Colonic mucosa (tissue), 4 donors: ENCODE measurements around the gene ZSCAN23. TPM values are rescaled to one million over a fixed set of nuclear protein-coding genes. Genes with fewer than 3 reads are reported as not detected.
"Not testable (repeated sequence)": the region's sequence is repeated elsewhere in the genome, so short reads cannot be mapped to it uniquely, and the experiment has no call there.

Source experiments
- DNase-seq: peaks from one replicate; pipeline ENCODE4 v3.0.0-alpha.2; 2020
- H3K27ac ChIP-seq: fragments of 200-600 bp; one replicate; pipeline ENCODE4 v1.8.0; 2021
- H3K27me3 ChIP-seq: fragments of 200-600 bp; one replicate; pipeline ENCODE4 v1.8.0; 2021
- H3K36me3 ChIP-seq: fragments of 200-600 bp; one replicate; pipeline ENCODE4 v1.8.0; 2021
- H3K4me1 ChIP-seq: fragments of 200-600 bp; one replicate; pipeline ENCODE4 v1.8.0; 2021; ENCODE audit warnings: mild to moderate bottlenecking
- H3K4me3 ChIP-seq: fragments of 200-600 bp; one replicate; pipeline ENCODE4 v1.8.0; 2021
- H3K9ac ChIP-seq, 2 donors: one replicate each; pipeline ENCODE4 v1.7.0; 2013; ENCODE audit warnings: control low read depth in 2 of 2, low read depth in 2 of 2, low read length in 2 of 2
- H3K9me3 ChIP-seq: fragments of 200-600 bp; one replicate; pipeline ENCODE4 v1.8.0; 2021
- intact Hi-C: fragments of 100-400 bp; cut with DNase I; formaldehyde crosslinking; loops from one replicate; pipeline ENCODE4 v1.14.1; 2022
- total RNA-seq, 2 donors: library from RNA; stranded (reverse); fragmentation: NEBNext Ultra II Directional in 1 of 2; extraction: Animal tissue kit (Norgen Biotek cat#: 25700) in 1 of 2; gene quantifications; one replicate each; pipeline ENCODE4 v1.2.1, GENCODE V29; 2021
- TF ChIP-seq, protein P1 (sequence below): fragments of 200-600 bp; IDR thresholded peaks from one replicate; pipeline ENCODE4 v1.8.0; 2022; ENCODE audit warnings: antibody characterized with exemption, mild to moderate bottlenecking
- donor health status: healthy.
- donor health status: DM: no; HTN: no; CAD: no.
- donor health status: DM: no; HTN: no; CAD: no.

The ZSCAN23 gene
- total RNA-seq, 2 donors from 2014 or later, result 2.6 to 3.3 TPM

DNA sequence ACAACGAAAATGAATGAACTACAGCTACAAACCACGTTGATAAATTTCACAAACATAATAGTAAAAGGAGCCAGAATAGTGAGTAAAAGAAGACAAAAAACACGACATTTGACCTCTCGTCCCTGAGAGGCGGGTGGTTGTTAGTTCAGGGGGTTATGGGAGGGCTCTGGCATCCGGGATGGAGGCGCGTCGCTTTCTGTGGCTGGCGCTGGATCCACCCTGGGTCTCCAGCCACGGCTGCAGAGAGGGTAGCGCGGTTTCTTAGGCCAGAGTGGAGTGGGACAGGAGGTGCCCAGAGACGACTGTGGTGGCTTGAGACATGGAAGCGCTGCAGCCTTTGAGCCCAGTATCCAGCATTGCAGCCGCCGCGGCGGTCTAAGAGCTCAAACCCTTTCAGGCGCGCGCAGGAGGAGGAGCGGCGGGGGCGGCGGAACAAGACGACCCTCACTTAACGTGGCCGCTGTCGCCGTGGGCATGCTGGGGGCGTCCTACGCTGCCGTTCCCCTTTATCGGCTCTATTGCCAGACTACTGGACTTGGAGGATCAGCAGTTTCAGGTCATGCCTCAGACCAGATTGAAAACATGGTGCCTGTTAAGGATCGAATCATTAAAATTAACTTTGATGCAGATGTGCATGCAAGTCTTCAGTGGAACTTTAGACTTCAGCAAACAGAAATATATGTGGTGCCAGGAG is 3.7 kb upstream of the ZSCAN23 start:
- no peaks in the 10 kb centered on the region for H3K36me3 ChIP-seq
- no peak overlapping the region for H3K9ac ChIP-seq
- peak overlapping the region; percentile 13 for H3K4me3 ChIP-seq
- no peak overlapping the region for H3K27ac ChIP-seq
- intact Hi-C loops, result no loop called here
- no peak for DNase-seq
- TF ChIP-seq, protein P1, sequence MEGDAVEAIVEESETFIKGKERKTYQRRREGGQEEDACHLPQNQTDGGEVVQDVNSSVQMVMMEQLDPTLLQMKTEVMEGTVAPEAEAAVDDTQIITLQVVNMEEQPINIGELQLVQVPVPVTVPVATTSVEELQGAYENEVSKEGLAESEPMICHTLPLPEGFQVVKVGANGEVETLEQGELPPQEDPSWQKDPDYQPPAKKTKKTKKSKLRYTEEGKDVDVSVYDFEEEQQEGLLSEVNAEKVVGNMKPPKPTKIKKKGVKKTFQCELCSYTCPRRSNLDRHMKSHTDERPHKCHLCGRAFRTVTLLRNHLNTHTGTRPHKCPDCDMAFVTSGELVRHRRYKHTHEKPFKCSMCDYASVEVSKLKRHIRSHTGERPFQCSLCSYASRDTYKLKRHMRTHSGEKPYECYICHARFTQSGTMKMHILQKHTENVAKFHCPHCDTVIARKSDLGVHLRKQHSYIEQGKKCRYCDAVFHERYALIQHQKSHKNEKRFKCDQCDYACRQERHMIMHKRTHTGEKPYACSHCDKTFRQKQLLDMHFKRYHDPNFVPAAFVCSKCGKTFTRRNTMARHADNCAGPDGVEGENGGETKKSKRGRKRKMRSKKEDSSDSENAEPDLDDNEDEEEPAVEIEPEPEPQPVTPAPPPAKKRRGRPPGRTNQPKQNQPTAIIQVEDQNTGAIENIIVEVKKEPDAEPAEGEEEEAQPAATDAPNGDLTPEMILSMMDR, result no peak
- no peaks in the 10 kb centered on the region for H3K4me1 ChIP-seq
- H3K9me3 ChIP-seq, result no peaks in the 10 kb centered on the region
- peaks cover 11% of the 10 kb centered on the region for H3K27me3 ChIP-seq

DNA sequence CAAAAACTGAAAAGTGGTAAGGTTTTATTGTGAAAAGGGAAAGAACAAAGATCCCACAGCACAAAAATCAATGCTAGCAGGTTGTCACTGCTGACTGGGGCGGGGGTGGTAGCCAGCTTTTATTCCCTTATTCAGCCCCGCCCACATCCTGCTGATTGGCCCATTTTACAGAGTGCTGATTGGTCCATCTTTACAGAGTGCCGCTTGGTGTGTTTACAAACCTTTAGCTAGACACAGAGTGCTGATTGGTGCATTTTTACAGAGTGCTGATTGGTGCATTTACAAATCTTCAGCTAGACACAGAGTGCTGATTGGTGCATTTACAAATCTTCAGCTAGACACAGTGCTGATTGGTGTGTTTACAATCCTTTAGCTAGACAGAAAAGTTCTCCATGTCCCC is 1.5 kb upstream of the ZSCAN23 start:
- H3K36me3 ChIP-seq, H3K9me3 ChIP-seq, H3K4me1 ChIP-seq, DNase-seq, H3K9ac ChIP-seq, H3K27ac ChIP-seq, intact Hi-C loops, H3K4me3 ChIP-seq: not testable (repeated sequence)
- peaks cover 11% of the 10 kb centered on the region for H3K27me3 ChIP-seq

DNA sequence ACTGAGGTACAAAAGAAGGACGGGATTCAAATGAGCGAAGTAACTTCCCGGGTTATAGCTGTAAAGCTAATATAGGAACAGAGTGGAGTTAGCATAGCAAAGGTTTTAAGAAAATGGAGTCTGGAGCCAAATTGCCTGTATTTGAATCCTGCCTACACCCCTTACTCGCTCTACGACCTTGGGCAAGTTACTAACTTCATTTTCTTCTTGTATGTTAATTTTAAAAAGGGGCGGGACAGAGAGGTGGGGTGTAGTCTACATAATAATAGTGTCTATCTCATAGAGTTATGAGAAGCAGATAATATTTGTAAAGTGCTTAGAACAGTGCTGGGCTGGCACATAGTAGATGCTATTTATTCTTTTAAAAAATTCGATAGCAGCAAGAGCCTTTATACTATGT is 705 bp downstream of the ZSCAN23 start:
- Histone ChIP-seq H3K36me3 (no peaks in the 10 kb centered on the region), H3K9me3 (no peaks in the 10 kb centered on the region), H3K4me1 (no peaks in the 10 kb centered on the region), H3K4me3 (peak overlapping the region; percentile 56), H3K9ac (no peak overlapping the region), H3K27ac (no peak overlapping the region), H3K27me3 (peaks cover 11% of the 10 kb centered on the region)
- no peak for DNase-seq
- intact Hi-C loops, result no loop called here
- TF ChIP-seq, protein P1, result no peak

DNA sequence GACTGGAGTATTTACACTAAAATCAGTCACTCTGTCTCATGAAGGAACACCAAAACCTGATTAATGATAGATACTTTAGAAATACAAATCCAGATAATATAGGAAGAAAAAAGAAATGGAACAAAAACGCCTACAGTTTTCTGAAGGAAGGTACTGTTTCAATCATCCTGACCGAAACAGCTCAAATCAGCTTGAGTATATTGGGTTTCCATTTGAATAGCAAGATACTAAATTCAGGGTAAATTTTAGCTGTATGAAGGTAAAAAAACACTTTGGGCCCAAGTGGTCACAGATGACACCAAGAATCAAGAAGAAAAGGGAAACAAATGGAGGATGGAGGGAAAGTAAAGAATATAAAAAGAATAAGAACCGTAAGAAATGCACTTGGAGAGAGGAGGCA is 6.9 kb downstream of the ZSCAN23 start:
- Histone ChIP-seq H3K27ac (no peak overlapping the region), H3K9me3 (no peaks in the 10 kb centered on the region), H3K27me3 (no peaks in the 10 kb centered on the region), H3K4me1 (no peaks in the 10 kb centered on the region), H3K9ac (no peak overlapping the region), H3K4me3 (no peak overlapping the region), H3K36me3 (no peaks in the 10 kb centered on the region)
- DNase-seq, result no peak
- intact Hi-C loops, result no loop called here
- TF ChIP-seq, protein P1, result no peak

DNA sequence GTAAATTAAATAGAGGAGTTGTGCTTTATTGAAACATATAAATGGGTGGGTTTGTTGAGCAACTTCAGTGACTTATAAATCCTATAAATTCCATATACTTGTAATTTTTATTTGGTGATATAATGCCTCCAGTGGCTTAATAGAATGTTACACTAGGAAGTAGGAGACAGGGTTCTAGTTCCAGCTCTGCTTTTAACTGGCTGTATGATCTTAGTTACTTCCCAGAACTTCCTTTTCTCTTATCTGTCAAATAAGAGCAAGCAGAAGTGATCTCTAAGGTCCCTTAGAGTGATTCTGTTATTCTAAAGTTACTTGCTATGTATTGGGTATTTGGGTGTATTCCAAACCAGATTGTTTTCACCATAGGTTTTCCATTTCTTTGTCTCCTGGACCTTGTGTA is 10.2 kb downstream of the ZSCAN23 start:
- Histone ChIP-seq H3K9ac (no peak overlapping the region), H3K4me3 (no peak overlapping the region), H3K36me3 (no peaks in the 10 kb centered on the region), H3K9me3 (no peaks in the 10 kb centered on the region), H3K4me1 (no peaks in the 10 kb centered on the region), H3K27me3 (no peaks in the 10 kb centered on the region), H3K27ac (no peak overlapping the region)
- intact Hi-C loops, result no loop called here
- no peak for DNase-seq
- TF ChIP-seq, protein P1, result no peak

DNA sequence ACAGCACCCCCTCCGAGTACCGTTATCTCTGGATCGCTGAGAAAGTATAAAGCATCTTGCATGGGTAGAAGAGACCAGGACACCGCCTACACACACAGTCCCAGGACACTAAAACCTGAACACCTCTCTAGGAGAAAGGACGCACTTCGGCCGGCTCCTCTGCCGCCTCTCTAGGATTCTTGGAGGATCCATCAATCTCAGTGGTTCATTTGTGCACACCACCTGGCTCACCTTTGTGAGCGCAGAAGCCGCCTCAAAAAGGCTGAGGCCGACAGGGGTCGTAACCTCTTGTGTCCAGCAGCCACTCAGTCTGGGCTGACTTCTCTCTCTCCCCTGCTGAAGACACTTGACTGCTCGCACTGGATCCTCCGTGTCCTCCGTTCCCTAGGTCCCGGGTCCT is 13.5 kb downstream of the ZSCAN23 start:
- Histone ChIP-seq H3K27ac (no peak overlapping the region), H3K36me3 (no peaks in the 10 kb centered on the region), H3K9ac (no peak overlapping the region), H3K9me3 (no peaks in the 10 kb centered on the region), H3K4me3 (no peak overlapping the region), H3K27me3 (no peaks in the 10 kb centered on the region), H3K4me1 (no peaks in the 10 kb centered on the region)
- DNase-seq, result no peak
- intact Hi-C loops, result no loop called here
- TF ChIP-seq, protein P1, result no peak
